Adrenal gland (tissue), 5 donors: ENCODE results near the gene MED27.

Experiments used
- CTCF ChIP-seq, 6 experiments: fragments of 450-650 bp in 4 of 6; fragments of 200-600 bp in 2 of 6; sonication (generic) in 1 of 6; IDR thresholded peaks; 1 replicate in 5 of 6; 2 replicates in 1 of 6; pipeline versions ENCODE4 v1.5.1 to v1.8.0; 2016 to 2021; ENCODE audit warnings: antibody characterized with exemption in 6 of 6, mild to moderate bottlenecking in 2 of 6, moderate library complexity in 1 of 6
- POLR2A ChIP-seq, 2 donors: fragments of 450-650 bp; IDR thresholded peaks; one replicate each; pipeline ENCODE4 v1.6.1; 2017; ENCODE audit warnings: antibody characterized with exemption in 2 of 2, mild to moderate bottlenecking in 2 of 2, moderate library complexity in 1 of 2
- donor health status: DM: no; HTN: no; CAD: no.

GRCh38 chr9:132077881-132078698 is 1.6 kb downstream of the MED27 start:
- TF ChIP-seq CTCF (IDR thresholded peaks at IDR 0.05), result no peak
- no peak for TF ChIP-seq POLR2A (IDR thresholded peaks at IDR 0.05)
